ENCODE measurements around the gene IQCH. TPM values are rescaled to one million over a fixed set of nuclear protein-coding genes. Genes with fewer than 3 reads are reported as not detected.
A peak's percentile ranks its signal among the peaks of the same experiment; 100 is the strongest.

IQCH gene
- total RNA-seq, 1 experiment from 2014 or later = 1.1 TPM

- Mint-ChIP-seq H3K9me3 (no peaks in the 10 kb centered on the region), H3K27ac (no peak overlapping the region), H3K4me3 (peak overlapping the region; percentile 72 to 84), H3K4me1 (peaks cover 23 to 25% of the 10 kb centered on the region in 2 experiments), H3K36me3 (ENCODE audit: insufficient read depth in 1 of 3, low read depth in 3 of 3) (peaks cover 0 to 2% (median 0%) of the 10 kb centered on the region in 3 experiments; a peak in 1 of 7 replicates), H3K27me3 (ENCODE audit: low read depth) (peaks cover 8% of the 10 kb centered on the region)
- no peak overlapping the region for H4K5ac ChIP-seq (ENCODE audit: insufficient read length, low read depth, low read length)
- no peak overlapping the region for H3K9ac ChIP-seq (ENCODE audit: extremely low read depth, insufficient read length, low read length)
- TF ChIP-seq CTCF (conservative IDR thresholded peaks at IDR 0.05) = no peak
- no peaks in the 10 kb centered on the region for H3K79me2 ChIP-seq (ENCODE audit: insufficient read depth, low read length)
- H4K20me1 ChIP-seq (ENCODE audit: control insufficient read depth, insufficient read depth, insufficient read length) = no peaks in the 10 kb centered on the region
- DNase-seq = no peak
- H2BK12ac ChIP-seq (ENCODE audit: insufficient read length, low read depth, low read length) = no peak overlapping the region
- H4K8ac ChIP-seq (replicated peaks; ENCODE audit: insufficient read length, low read depth, low read length) = no peak overlapping the region
- no peak overlapping the region for H2AK5ac ChIP-seq (ENCODE audit: insufficient read length, low read length)
- no peak overlapping the region for H3K56ac ChIP-seq (ENCODE audit: insufficient read length, low read depth, low read length)
- no peaks in the 10 kb centered on the region for H3K9me3 ChIP-seq (ENCODE audit: control insufficient read depth, low read depth, low read length)
- no peaks in the 10 kb centered on the region for H3K79me1 ChIP-seq (ENCODE audit: insufficient read depth, low read depth, low read length, poor library complexity, severe bottlenecking)
- no peak overlapping the region for H2BK20ac ChIP-seq (ENCODE audit: low read depth, low read length, poor library complexity, severe bottlenecking)
- no CpG with 5 or more reads among the region's 24 CpGs for WGBS (ENCODE audit: extremely low coverage, insufficient read length, low lambda C conversion rate)
- H3K18ac ChIP-seq (ENCODE audit: insufficient read length, low read depth, low read length) = no peak overlapping the region
- no peak overlapping the region for H2BK5ac ChIP-seq (ENCODE audit: insufficient read length, low read length)
- H3K4ac ChIP-seq (ENCODE audit: low read depth, low read length) = no peak overlapping the region
- H3K4me1 ChIP-seq (ENCODE audit: insufficient read depth, low read length) = no peaks in the 10 kb centered on the region
- H3K23ac ChIP-seq (ENCODE audit: insufficient read length, low read depth, low read length) = no peak overlapping the region
- H3K14ac ChIP-seq (ENCODE audit: insufficient read depth, low read length) = no peak overlapping the region
- H2AFZ ChIP-seq (ENCODE audit: low read length) = no peak overlapping the region
- no peak overlapping the region for H3K27ac ChIP-seq (ENCODE audit: insufficient read length, low read depth, low read length)
- no peak overlapping the region for H4K91ac ChIP-seq (ENCODE audit: insufficient read length, low read depth, low read length)
- H3K23me2 ChIP-seq (ENCODE audit: insufficient read length, low read depth, low read length, poor library complexity, severe bottlenecking) = peaks cover 12% of the 10 kb centered on the region
- no peak overlapping the region for H2BK120ac ChIP-seq (ENCODE audit: low read depth, low read length, poor library complexity, severe bottlenecking)
- H3K4me2 ChIP-seq (ENCODE audit: insufficient read depth, insufficient read length, low read length) = peak overlapping the region; percentile 59
- no peak overlapping the region for H2BK15ac ChIP-seq (ENCODE audit: low read depth, low read length)
- H3T11ph ChIP-seq (ENCODE audit: low read length) = no peak overlapping the region
- H3K27me3 ChIP-seq (ENCODE audit: insufficient read depth, low read length) = no peaks in the 10 kb centered on the region; the same call in 1 of the 2 replicates
These were observed 265.9 kb downstream of the IQCH start for GRCh38 chr15:67520321-67521028.

Measured in H9 (cell line).